ENCODE data around the gene PALLD.

Gene PALLD

GRCh38 chr4:168717847-168718246, 221.0 kb downstream of the PALLD start:
- no peak for TF ChIP-seq CTCF (IDR thresholded peaks at IDR 0.05; ENCODE audit: control insufficient read depth, insufficient read depth, low read depth, low read length, missing control alignments)
- no peak for DNase-seq (ENCODE audit: low read depth)
- no peak overlapping the region for H3K4me3 ChIP-seq (ENCODE audit: control insufficient read depth, low read depth, low read length)

DNA sequence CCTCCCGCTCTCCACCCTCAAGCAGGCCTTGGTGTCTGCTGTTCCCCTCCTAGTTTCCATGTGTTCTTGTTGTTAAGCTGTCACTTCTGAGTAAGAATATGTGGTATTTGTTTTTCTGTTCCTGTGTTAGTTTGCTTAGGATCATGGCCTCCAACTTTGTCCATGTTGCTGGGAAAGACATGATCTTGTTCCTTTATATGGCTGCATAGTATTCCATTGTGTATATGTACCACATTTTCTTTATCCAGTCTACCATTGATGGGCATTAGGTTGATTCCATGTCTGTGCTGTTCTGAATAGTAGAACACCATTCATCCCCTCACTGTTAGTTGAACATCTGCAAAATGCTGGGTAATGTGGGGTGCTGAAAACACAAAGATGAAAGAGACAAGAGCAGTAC, 222.9 kb downstream of the PALLD start:
- no peak for TF ChIP-seq CTCF (IDR thresholded peaks at IDR 0.05; ENCODE audit: control insufficient read depth, insufficient read depth, low read depth, low read length, missing control alignments)
- no peak overlapping the region for H3K4me3 ChIP-seq (ENCODE audit: control insufficient read depth, low read depth, low read length)
- no peak for DNase-seq (ENCODE audit: low read depth)

GRCh38 chr4:168720396-168720900, 223.6 kb downstream of the PALLD start:
- H3K4me3 ChIP-seq (ENCODE audit: control insufficient read depth, low read depth, low read length) = no peak overlapping the region
- no peak for TF ChIP-seq CTCF (IDR thresholded peaks at IDR 0.05; ENCODE audit: control insufficient read depth, insufficient read depth, low read depth, low read length, missing control alignments)
- no peak for DNase-seq (ENCODE audit: low read depth)

GRCh38 chr4:168722391-168722790, 225.5 kb downstream of the PALLD start:
- DNase-seq (ENCODE audit: low read depth) = no peak
- no peak for TF ChIP-seq CTCF (IDR thresholded peaks at IDR 0.05; ENCODE audit: control insufficient read depth, insufficient read depth, low read depth, low read length, missing control alignments)
- no peak overlapping the region for H3K4me3 ChIP-seq (ENCODE audit: control insufficient read depth, low read depth, low read length)

GRCh38 chr4:168723020-168723419, 226.2 kb downstream of the PALLD start:
- no peak for TF ChIP-seq CTCF (IDR thresholded peaks at IDR 0.05; ENCODE audit: control insufficient read depth, insufficient read depth, low read depth, low read length, missing control alignments)
- H3K4me3 ChIP-seq (ENCODE audit: control insufficient read depth, low read depth, low read length) = no peak overlapping the region
- DNase-seq (ENCODE audit: low read depth) = no peak

- no peak for DNase-seq (ENCODE audit: low read depth)
- H3K4me3 ChIP-seq (ENCODE audit: control insufficient read depth, low read depth, low read length) = no peak overlapping the region
- no peak for TF ChIP-seq CTCF (IDR thresholded peaks at IDR 0.05; ENCODE audit: control insufficient read depth, insufficient read depth, low read depth, low read length, missing control alignments)
These were observed 226.7 kb downstream of the PALLD start for GRCh38 chr4:168723569-168723968.

- TF ChIP-seq CTCF (IDR thresholded peaks at IDR 0.05; ENCODE audit: control insufficient read depth, insufficient read depth, low read depth, low read length, missing control alignments) = no peak
- no peak overlapping the region for H3K4me3 ChIP-seq (ENCODE audit: control insufficient read depth, low read depth, low read length)
- DNase-seq (ENCODE audit: low read depth) = no peak
These were observed 227.4 kb downstream of the PALLD start for GRCh38 chr4:168724243-168724642.
